GM18502 (cell line): ENCODE results near the gene LAMB1.
"Not testable (repeated sequence)": the region's sequence is repeated elsewhere in the genome, so short reads cannot be mapped to it uniquely, and the experiment has no call there.

Experiments used
- ATAC-seq: cut with Tn5 transposase; IDR thresholded peaks from one replicate; pipeline ENCODE4 v1.9.1; 2021; ENCODE audit warnings: mild to moderate bottlenecking; ENCODE audit not compliant: unreplicated experiment, poor library complexity

LAMB1 gene

DNA sequence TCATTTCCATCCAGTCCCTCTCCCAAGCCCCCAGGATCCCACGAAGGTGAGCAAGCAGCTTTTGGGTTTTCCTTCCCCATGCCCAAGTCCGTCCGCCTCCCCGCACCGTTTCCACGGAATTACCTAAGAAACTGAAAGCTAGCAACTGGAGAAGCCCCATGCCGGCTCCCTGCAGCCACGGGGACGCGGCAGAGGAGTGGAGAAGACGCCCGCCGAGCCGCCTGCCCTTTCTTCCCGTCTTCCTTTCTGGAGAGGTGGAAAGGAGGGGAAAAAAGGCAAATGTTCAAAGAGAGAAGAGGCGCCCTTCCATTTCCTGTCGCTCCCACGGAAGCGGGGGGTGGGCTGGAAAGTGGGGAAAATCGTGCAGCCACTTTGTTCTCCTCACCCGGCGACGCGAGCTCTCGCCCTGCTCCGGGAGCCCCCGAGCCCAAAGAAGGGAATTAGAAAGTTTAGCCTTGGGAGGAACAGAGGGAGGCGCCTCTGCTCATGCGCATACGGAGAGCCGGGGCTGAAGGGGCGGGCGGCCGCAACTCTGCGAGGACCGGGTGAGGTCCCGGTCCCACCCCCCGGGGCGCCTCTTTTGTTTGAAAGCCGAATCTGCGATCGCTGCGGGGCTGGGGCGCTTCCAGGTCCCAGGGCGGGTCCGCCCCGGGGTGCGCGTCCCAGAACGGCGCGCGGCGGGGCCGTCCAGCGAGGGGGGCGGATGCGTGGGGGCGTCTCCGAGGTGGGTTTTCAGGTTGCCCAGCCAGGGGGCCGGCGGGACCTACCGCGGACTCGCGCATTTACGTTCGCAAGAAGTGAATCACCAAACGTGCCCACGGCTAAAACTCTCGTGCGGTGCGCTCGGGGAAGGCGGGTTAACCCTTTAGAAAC is at the start of gene LAMB1:
Gene LAMB1 (minus strand): TSS at position 436 of the 873 bp plus-strand sequence. CDS start 276 bp downstream, at position 160.
- ATAC-seq, result no peak

DNA sequence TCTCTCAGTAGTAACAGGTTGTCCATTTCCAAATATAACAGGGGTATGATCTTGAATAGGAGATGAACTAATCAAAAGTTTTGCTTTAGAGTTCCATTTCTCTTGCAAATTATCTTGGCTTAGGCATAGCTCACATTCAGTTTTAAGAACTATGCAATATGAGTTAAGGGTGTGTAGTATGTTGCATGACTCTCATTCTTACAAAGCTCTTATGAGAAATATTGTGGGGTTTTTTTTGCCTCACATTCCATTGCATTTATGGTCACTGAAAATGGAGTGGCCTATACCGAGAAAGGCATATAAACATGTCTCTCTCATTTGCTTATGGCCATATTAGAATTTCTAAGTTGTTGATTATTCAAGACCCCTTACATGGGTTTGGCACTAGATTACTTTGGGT is 48.5 kb upstream of the LAMB1 start:
- no peak for ATAC-seq

DNA sequence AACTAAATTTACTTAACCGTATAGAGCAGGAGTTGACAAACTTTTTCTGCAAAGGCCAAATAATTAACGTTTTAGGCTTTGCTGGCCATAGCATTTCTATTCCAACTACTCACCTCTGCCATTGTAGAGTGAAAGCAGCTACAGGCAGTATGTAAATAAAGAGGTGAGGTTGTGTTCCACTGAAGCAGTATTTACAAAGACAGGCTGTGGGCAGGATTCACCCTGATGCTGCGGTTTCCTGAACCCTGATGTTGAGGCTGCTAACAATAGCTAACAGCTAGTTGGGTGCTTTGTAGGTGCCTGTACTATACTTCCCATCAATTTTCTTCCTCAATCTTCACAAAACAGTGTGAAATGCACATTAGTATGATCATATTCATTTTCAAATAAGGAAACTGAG is 47.0 kb upstream of the LAMB1 start:
- ATAC-seq, result peak; percentile 87

DNA sequence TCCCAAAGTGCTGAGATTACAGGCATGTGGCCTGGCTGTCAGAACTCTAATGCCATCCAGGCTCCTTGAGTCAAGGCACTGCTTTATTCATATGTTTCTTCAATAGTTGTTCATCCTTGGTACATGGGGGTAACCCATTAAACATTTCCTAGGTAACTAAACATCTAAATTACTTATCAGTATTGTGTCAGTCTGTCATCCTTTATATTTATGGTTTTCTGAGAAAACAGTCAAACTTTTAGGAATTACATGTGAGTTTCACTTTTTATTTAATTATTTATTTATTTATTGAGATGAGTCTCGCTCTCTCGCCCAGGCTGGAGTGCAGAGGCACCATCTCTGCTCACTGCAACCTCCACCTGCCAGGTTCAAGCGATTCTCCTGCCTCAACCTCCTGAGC is 45.5 kb upstream of the LAMB1 start:
- no peak for ATAC-seq

DNA sequence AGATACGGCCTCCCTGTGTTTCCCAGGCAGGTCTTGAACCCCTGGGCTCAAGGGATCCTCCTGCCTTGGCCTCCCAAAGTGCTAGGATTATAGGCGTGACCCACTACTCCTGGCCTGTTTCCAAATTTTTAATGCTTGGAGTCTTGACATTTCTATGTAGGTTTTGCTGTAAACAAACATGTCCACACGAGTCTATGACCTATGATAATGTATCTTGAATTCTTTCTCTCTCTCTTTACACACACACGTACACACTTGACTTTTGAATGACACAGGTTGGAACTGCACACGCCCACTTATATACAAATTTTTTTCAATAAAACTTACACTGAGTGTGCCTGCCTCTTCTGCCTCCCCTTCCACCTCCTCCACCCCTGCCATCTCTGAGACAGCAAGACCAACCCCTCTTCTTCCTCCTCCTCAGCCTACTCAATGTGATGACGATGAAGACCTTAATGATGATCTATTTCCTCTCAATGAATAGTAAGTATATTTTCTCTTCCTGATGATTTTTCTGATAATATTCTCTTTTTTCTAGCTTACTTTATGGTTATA is 44.1 kb upstream of the LAMB1 start:
- no peak for ATAC-seq

DNA sequence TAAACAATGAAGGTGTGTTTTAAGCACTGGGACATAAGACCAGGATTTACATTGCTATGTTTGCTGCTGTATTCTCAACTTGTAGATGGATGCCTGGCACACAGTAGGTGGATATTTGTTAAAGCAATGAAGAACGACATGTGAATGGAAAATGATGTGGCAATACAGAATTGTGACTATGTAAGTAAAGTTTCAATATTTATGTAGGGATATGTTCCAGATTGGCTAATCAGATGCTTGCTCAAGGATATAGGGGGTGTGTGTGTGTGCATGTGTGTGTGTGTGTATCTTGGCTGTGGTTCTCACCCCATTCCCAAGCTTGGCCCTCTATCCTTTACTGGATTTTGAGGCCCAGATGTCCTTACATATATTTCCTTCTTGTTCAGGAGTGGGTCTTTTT is 42.7 kb upstream of the LAMB1 start:
- no peak for ATAC-seq

DNA sequence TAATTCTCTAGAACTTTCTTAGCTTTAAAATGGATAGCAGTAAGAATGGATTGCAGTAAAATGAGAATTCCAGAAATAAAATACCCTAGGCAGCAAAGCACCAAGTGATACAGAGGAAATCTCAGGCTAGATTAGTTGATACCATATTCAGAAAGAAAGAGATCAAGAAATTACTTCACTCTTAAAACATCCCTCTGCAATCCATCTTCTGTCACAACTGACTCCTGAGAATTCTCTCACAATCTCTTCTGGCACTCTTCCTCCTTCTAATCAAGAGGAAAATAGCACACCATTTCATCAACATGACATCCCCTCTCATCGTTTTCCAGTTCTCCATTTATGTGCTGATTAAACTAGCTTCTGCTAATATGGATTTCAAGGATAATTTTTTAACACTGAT is 42.2 kb upstream of the LAMB1 start:
- ATAC-seq, result no peak

DNA sequence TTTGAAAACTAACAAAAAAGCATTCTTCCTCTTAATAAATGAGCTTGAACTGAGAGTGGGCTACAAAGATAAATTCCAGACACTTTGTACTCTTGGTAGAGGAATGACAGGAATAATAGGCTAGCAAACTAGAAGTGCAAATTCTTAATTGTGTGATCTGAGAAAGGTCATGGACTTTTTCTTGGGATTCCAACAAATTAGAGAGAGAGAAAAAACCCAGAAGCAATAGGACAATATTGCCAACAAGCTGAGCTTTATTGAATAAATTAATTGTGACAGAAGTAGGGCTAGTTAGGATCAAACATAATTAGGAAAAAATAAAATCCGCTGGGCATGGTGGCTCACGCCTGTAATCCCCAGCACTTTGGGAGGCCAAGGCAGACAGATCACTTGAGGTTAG is 41.4 kb upstream of the LAMB1 start:
- ATAC-seq, result no peak

DNA sequence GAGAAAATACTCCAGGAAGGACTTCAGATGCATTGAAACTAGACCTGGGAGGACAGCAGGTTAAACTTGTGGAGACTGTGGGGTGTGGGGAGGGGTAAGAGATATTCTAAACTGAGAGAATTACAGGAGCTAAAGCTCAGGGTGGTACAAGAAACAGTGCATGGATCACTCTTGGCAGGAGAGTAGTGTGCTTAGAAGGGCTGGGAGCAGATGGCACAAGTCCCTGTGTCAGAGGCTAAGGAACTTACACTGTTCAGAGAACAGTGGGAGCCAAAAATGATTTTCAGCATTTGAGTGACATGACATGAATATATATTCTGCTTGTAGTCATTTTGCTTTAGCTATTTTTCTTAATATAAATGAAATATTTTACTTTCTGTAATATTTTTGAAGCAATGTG is 36.0 kb upstream of the LAMB1 start:
- no peak for ATAC-seq

DNA sequence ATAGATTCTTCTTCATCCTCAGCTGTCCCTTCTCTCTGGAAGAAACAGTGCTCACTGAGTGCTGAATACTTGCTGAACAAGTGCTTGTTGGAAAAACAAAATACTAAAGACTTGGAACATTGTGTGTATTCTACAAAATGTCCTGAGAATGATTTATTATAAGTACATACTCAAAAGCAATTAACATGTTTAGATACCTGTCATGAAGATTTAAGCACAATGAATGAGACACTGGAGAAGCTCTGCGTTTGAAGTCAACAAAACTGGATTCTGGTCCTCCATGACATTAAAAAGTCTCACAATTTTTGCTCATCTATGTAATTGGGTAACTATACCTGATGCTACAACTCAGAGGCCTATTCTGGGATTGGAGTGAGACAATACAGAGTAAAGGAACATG is 34.8 kb upstream of the LAMB1 start:
- no peak for ATAC-seq

DNA sequence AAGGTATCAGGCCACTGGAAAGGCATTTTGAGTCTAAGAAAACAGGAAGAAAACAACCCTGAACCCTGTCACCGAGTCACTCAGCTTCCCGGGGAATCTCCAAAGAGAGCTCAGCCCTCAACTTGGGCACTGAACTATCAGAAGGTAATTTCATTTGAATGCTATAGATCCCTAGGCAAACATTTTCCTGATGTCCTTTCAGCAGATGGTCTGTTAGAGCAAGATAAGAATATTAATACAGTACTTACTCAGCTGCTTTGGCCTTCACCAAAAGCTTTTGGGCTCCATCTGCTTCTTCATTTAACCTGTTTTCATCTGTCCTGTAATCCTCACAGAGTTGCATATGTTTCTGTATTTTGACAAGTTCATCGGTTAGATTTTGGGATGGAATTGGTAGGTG is 34.2 kb upstream of the LAMB1 start:
- no peak for ATAC-seq

DNA sequence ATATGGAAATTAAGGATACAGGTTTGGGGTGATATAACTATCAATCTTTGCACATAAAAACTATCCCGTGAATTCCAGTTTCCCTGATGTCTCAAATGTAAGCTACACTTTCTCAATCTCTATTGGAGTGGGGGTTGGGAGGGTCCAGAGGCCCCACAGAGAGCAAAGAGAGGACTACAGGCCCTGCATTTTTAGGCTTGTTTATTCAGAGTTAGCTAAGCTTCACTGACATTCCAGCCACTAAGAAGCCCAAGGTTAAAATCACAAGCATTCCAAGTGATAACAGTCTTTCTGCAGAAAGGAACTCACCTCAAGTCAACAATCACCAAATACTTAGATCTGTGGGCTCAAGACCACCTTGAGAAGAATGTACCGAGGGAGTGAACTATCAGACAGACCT is 31.6 kb upstream of the LAMB1 start:
- no peak for ATAC-seq

DNA sequence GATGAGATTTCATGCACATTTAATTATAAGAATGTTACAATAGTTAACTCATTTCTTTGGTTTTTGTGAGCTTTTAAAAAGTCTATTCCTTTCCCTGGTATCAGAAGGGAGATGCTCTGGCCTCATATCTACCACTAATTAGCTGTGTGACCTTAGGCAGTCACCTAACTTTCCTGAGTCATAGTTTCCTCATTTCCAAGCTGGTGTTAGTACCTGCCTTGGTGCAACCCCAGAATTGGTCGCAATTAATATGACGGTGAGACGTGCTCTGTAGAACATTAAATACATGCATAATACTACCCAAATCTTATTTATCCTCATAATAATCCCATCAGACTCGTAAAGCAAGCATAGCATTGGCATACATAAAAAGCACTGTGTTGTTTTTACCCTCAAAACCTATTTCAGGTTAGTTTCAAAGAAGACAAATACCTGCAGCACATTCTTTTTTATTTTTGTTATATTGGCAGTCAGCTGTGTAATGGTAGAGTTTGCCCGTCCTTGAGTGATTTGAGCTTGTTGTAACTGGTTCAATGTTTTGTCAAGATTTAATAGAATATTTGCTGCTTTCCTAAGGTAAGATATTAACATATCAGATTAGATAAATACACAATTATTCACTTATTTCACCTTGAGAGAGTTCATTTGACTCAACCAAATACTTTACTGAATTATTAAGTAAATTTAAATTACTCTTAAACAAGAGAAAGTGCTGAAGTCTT is 31.0 kb upstream of the LAMB1 start:
- no peak for ATAC-seq

DNA sequence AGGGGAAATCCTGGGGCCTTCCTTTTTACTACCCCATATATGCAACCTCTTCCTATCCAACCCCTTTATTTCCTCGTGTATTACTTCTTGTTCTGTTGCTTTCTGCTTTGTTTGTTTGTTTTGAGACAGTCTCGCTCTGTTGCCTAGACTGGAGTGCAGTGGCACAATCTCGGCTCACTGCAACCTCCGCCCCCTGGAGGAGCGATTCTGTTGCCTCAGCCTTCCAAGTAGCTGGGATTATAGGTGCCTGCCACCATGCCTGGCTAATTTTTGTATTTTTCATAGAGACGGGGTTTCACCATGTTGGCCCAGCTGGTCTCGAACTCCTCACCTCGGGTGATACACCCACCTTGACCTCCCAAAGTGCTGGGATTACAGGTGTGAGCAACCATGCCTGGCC is 30.3 kb upstream of the LAMB1 start:
- not testable (repeated sequence) for ATAC-seq

DNA sequence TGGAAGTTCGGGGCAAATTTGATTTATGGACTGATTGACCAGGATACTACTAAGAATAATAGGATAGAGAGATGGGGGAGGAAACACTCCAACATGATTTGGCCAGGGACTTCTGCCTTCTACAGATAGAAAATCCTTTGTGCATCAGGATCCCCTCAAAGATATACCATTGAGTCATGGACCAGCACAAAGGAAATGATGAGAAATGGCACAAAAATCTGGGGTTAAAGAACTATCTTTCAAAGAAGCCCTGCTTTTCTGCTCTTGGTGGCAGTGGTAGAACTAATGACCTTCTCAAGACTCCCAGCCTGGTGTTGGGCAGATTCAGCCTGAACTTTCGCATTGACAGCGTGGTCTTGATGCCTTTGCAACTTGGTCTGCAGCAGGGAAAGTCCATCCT is 27.6 kb upstream of the LAMB1 start:
- no peak for ATAC-seq

DNA sequence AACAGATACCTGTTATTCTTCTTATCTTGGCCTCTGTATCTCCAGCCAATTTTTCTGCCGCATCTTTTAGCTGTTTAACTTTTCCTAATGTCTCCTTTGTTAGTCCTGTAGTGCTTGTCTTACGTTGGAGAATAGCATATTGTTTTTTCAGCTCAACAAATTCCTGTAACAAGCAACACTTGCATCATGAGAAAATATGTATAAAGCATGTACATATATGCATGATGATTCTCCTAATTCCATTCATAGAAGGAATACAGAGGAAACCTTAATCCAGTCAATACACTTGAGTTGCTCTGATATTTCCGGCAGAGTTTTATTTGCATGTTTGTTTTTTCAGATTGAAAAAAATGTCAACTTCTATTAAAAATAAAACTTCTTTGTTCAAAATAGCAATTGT is 26.1 kb upstream of the LAMB1 start:
- no peak for ATAC-seq

DNA sequence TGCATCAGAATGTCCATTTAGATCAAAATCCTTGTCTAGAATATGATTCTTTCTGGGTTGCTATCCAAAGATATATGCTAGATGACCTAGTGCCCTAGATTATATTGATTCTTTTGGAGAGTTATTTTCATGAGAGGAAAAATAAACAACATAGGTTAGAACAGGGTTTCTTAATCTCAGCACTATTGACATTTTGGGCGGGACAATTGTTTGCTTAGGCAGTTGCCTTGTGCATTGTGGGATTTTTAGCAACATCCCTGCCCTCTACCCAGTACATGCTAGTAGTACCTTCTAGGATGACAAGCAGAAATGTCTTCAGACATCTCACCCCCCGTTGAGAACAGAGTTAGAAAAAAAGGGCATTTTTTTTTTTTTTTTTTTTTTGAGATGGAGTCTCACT is 25.1 kb upstream of the LAMB1 start:
- ATAC-seq, result no peak

DNA sequence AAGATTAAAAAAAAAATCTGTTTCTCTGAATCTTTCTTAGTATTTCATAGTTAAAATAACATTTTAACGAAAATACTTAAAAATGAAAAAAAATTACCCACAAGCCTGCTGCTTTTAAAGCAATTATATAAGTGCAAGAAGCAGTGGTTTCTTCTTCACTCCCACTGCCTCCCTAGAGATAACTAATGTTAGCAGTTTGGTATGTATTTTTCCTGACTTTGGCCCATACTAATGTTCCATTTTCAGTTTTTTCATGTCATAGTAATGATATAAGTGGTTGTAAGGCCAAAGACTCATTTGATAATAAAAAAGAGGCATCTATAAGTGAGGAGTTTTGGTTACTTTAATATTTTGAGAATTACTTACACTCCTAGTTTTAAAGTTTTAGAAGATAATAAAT is 24.3 kb upstream of the LAMB1 start:
- ATAC-seq, result no peak

DNA sequence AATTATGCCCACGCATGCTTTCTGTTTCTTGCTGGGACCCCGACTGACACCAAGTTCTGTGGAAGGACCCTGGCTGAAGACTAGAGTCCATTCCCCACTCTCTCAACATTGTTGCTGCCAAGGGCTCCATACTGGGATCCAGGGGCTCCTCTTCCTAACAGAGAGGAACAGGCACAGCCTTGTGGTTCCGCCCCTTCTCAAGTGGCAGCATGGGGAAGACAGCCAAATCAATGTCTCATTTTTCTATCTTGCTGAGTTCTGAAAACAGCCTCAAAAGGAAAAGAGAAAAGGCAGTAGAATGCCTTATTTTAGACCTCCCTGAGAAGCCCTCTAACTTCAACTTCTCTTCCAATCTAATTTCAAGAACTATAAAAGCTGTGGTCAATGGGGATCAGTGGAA is 23.7 kb upstream of the LAMB1 start:
- ATAC-seq, result no peak

DNA sequence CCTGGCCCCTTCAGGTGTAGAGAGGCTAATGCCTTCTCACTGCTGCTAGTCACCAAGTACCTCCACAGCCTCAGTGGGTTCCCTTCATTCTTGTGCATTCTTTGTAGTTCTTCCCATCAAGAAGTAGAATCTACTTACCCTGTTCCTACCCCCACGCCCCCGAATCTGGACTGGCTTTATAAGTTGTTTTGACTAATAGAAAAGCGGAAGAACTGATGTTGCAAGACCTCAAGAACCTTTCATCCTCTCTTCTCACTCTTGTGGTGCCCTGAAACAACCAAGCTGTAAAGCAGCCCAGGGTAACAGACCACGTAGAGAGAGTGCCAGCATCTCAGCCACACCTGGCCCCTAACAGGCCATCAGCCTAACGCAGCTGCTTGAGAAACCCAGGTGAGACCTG is 23.2 kb upstream of the LAMB1 start:
- ATAC-seq, result no peak

DNA sequence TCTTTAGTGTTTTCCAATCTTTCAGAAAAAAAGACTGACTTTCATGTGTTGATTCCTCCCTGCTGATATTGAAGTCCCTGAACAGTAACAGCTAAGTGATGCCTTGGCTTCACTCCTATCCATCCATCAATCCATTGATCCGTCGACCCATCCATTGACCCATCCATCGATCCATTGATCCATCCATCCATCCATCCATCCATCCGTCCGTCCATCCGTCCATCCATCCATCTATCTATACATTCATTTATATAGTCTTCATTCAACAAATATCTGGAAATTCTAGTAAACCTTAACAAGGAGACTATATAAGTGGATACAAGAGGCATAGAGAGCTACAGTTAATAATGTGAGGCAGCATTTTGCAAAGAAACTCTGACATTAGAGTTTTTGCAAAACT is 21.6 kb upstream of the LAMB1 start:
- ATAC-seq, result no peak

DNA sequence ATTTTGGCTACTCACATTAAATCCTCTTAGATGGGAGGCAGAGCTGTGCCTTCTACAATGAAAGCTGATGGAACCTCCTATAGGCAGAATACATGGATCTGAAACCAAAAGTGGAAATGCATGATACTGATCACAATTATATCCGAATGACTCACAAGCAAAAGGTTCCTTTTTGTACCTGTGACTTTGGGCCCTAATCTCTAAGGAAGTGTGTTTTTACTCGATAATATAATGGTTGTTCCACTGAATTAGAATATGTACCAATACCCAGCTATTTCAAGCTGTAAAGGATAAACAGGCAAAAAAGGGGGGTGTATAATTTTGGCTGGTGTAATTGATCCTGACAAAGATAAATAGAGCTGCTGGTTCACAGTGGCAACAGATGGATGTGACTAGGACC is 17.6 kb upstream of the LAMB1 start:
- no peak for ATAC-seq
